ENCODE measurements around the gene MEOX2.

DNA sequence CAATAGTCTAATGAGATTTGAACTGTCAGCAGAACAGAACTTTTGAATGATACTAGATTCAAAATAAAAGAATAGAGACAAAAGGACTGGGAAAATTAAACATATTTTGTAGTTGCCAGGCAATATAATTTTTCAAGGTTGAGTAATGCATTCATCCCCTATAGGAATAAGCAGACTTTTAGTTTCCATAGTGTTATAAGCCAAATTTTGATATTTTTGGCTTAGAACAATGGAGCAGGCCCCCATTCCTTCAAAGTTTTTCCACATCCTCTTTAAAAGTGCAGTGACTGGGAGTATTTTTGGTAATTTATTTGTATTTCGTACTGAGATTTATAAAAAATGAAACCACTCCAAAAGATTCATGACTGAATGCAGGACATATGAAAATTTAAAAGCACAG is 24.0 kb downstream of the MEOX2 start:
- TF ChIP-seq, protein P1, sequence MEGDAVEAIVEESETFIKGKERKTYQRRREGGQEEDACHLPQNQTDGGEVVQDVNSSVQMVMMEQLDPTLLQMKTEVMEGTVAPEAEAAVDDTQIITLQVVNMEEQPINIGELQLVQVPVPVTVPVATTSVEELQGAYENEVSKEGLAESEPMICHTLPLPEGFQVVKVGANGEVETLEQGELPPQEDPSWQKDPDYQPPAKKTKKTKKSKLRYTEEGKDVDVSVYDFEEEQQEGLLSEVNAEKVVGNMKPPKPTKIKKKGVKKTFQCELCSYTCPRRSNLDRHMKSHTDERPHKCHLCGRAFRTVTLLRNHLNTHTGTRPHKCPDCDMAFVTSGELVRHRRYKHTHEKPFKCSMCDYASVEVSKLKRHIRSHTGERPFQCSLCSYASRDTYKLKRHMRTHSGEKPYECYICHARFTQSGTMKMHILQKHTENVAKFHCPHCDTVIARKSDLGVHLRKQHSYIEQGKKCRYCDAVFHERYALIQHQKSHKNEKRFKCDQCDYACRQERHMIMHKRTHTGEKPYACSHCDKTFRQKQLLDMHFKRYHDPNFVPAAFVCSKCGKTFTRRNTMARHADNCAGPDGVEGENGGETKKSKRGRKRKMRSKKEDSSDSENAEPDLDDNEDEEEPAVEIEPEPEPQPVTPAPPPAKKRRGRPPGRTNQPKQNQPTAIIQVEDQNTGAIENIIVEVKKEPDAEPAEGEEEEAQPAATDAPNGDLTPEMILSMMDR (optimal IDR thresholded peaks at IDR 0.05 in 1 of 3, IDR thresholded peaks at IDR 0.05 in 1 of 3, conservative IDR thresholded peaks at IDR 0.05 in 1 of 3; ENCODE audit: extremely low read depth in 1 of 3, insufficient read depth in 2 of 3, low read length in 3 of 3) = no peak
- TF ChIP-seq EZH2 (IDR thresholded peaks at IDR 0.05; ENCODE audit: low read length) = no peak
